ENCODE data around the gene C19orf12. TPM values are rescaled to one million over a fixed set of nuclear protein-coding genes. Genes with fewer than 3 reads are reported as not detected.

C19orf12 gene
- total RNA-seq, 1 experiment from 2014 or later, result 17.5 TPM

DNA sequence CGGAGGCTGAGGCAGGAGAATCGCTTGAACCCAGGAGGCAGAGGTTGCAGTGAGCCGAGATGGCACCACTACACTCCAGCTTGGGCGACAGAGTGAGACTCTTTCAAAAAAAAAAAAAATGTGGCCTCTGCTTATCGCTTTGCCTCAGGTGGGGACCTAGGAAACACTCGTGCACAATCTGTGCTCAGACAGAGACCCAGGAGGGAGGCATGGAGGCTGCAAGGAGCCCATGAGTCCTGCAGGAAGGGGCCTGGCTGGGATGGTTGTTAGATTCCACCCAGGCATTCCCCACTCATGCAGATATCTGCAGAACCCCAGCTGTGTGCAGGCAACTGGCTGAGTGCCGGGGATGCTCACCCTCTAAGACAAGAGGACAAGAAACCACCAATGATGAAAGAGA is 43.8 kb upstream of the C19orf12 start:
- no peaks in the 10 kb centered on the region for H3K9me3 ChIP-seq (ENCODE audit: control insufficient read depth, low read depth, low read length)
- no CpG with 5 or more reads among the region's 7 CpGs for WGBS (ENCODE audit: extremely low coverage, insufficient read length, low lambda C conversion rate)
- H4K20me1 ChIP-seq (ENCODE audit: control insufficient read depth, insufficient read depth, insufficient read length), result no peaks in the 10 kb centered on the region
- no peaks in the 10 kb centered on the region for H3K79me2 ChIP-seq (ENCODE audit: insufficient read depth, low read length)
- no peak overlapping the region for H2AK5ac ChIP-seq (ENCODE audit: insufficient read length, low read length)
- Mint-ChIP-seq H3K4me3 (no peak overlapping the region), H3K36me3 (ENCODE audit: insufficient read depth in 1 of 3, low read depth in 3 of 3) (no peaks in the 10 kb centered on the region), H3K4me1 (peaks cover 0 to 6% of the 10 kb centered on the region in 2 experiments; a peak in 2 of 4 replicates), H3K27me3 (ENCODE audit: low read depth) (no peaks in the 10 kb centered on the region), H3K27ac (no peak overlapping the region), H3K9me3 (no peaks in the 10 kb centered on the region)
- no peak for TF ChIP-seq CTCF (conservative IDR thresholded peaks at IDR 0.05)
- H3K23me2 ChIP-seq (ENCODE audit: insufficient read length, low read depth, low read length, poor library complexity, severe bottlenecking), result no peaks in the 10 kb centered on the region
- no peak overlapping the region for H2BK12ac ChIP-seq (ENCODE audit: insufficient read length, low read depth, low read length)
- DNase-seq, result no peak
- no peaks in the 10 kb centered on the region for H3K79me1 ChIP-seq (ENCODE audit: insufficient read depth, low read depth, low read length, poor library complexity, severe bottlenecking)
- no peak overlapping the region for H2BK20ac ChIP-seq (ENCODE audit: low read depth, low read length, poor library complexity, severe bottlenecking)
- no peak overlapping the region for H3K18ac ChIP-seq (ENCODE audit: insufficient read length, low read depth, low read length)
- no peak overlapping the region for H3K27ac ChIP-seq (ENCODE audit: insufficient read length, low read depth, low read length)
- no peak overlapping the region for H2AFZ ChIP-seq (ENCODE audit: low read length)
- H3K4me1 ChIP-seq (ENCODE audit: insufficient read depth, low read length), result no peaks in the 10 kb centered on the region
- H2BK120ac ChIP-seq (ENCODE audit: low read depth, low read length, poor library complexity, severe bottlenecking), result no peak overlapping the region
- H3K9ac ChIP-seq (ENCODE audit: extremely low read depth, insufficient read length, low read length), result no peak overlapping the region
- no peaks in the 10 kb centered on the region for H3K27me3 ChIP-seq (ENCODE audit: insufficient read depth, low read length)
- H3K14ac ChIP-seq (ENCODE audit: insufficient read depth, low read length), result no peak overlapping the region
- no peak overlapping the region for H3T11ph ChIP-seq (ENCODE audit: low read length)
- H2BK5ac ChIP-seq (ENCODE audit: insufficient read length, low read length), result no peak overlapping the region
- no peak overlapping the region for H3K4me2 ChIP-seq (ENCODE audit: insufficient read depth, insufficient read length, low read length)
- no peak overlapping the region for H4K5ac ChIP-seq (ENCODE audit: insufficient read length, low read depth, low read length)
- H2BK15ac ChIP-seq (ENCODE audit: low read depth, low read length), result no peak overlapping the region
- H3K4ac ChIP-seq (ENCODE audit: low read depth, low read length), result no peak overlapping the region
- H3K56ac ChIP-seq (ENCODE audit: insufficient read length, low read depth, low read length), result no peak overlapping the region
- no peak overlapping the region for H3K23ac ChIP-seq (ENCODE audit: insufficient read length, low read depth, low read length)
- H4K91ac ChIP-seq (ENCODE audit: insufficient read length, low read depth, low read length), result no peak overlapping the region
- H4K8ac ChIP-seq (replicated peaks; ENCODE audit: insufficient read length, low read depth, low read length), result no peak overlapping the region
